Liver (tissue), 9 donors: ENCODE results near the gene MTIF3. TPM values are rescaled to one million over a fixed set of nuclear protein-coding genes. Genes with fewer than 3 reads are reported as not detected.
A peak's percentile ranks its signal among the peaks of the same experiment; 100 is the strongest.

Experiments used
- DNase-seq: peaks from one replicate; pipeline ENCODE4 v3.0.0-alpha.2; 2017; ENCODE audit warnings: low spot score
- H3K27ac ChIP-seq, 2 donors: one replicate each; pipeline ENCODE4 v1.7.0; 2013; ENCODE audit warnings: inconsistent platforms in 2 of 2, low read length in 2 of 2, control low read depth in 1 of 2, low read depth in 1 of 2, mild to moderate bottlenecking in 1 of 2
- H3K27me3 ChIP-seq, 4 donors: one replicate each; pipeline versions ENCODE4 v1.6.1 to v1.7.0; 2013; ENCODE audit warnings: low read length in 3 of 4, inconsistent platforms in 1 of 4, mild to moderate bottlenecking in 1 of 4, moderate library complexity in 1 of 4; ENCODE audit not compliant: control insufficient read depth in 4 of 4, insufficient read depth in 4 of 4
- H3K36me3 ChIP-seq, 4 donors: one replicate each; pipeline versions ENCODE4 v1.6.1 to v1.7.0; 2013; ENCODE audit warnings: low read length in 3 of 4, mild to moderate bottlenecking in 3 of 4, low read depth in 1 of 4, moderate library complexity in 1 of 4; ENCODE audit not compliant: control insufficient read depth in 4 of 4, insufficient read depth in 3 of 4
- H3K4me1 ChIP-seq, 4 donors: one replicate each; pipeline versions ENCODE4 v1.6.1 to v1.7.0; 2013; ENCODE audit warnings: low read length in 3 of 4, mild to moderate bottlenecking in 3 of 4, moderate library complexity in 1 of 4; ENCODE audit not compliant: control insufficient read depth in 4 of 4, insufficient read depth in 4 of 4
- H3K4me3 ChIP-seq, 3 donors: one replicate each; pipeline versions ENCODE4 v1.6.1 to v1.7.0; 2013; ENCODE audit warnings: low read length in 3 of 3, control low read depth in 1 of 3, low read depth in 1 of 3, mild to moderate bottlenecking in 1 of 3
- H3K9ac ChIP-seq, 2 donors: one replicate each; pipeline ENCODE4 v1.7.0; 2013; ENCODE audit warnings: low read length in 2 of 2, mild to moderate bottlenecking in 2 of 2, moderate library complexity in 2 of 2, control low read depth in 1 of 2, low read depth in 1 of 2
- H3K9me3 ChIP-seq, 4 donors: one replicate each; pipeline versions ENCODE4 v1.6.1 to v1.7.0; 2013; ENCODE audit warnings: low read length in 3 of 4; ENCODE audit not compliant: control insufficient read depth in 4 of 4
- ATF3 ChIP-seq: IDR thresholded peaks from 2 replicates; pipeline ENCODE4 v1.6.1; 2016; ENCODE audit warnings: antibody characterized with exemption
- CTCF ChIP-seq: fragments of 150-350 bp; IDR thresholded peaks from 2 replicates; pipeline ENCODE4 v1.5.1; 2017; ENCODE audit warnings: improper control_type of control experiment, low read depth, low read length; ENCODE audit not compliant: missing input control
- EGR1 ChIP-seq, 2 donors: IDR thresholded peaks; 2 replicates each; pipeline ENCODE4 v1.6.1; 2016 to 2018; ENCODE audit warnings: antibody characterized with exemption in 2 of 2, low read depth in 2 of 2
- FOXA1 ChIP-seq: IDR thresholded peaks from 2 replicates; pipeline ENCODE4 v1.6.1; 2016; ENCODE audit warnings: antibody characterized with exemption
- FOXA2 ChIP-seq: IDR thresholded peaks from 2 replicates; pipeline ENCODE4 v1.6.1; 2016; ENCODE audit warnings: antibody characterized with exemption
- GABPA ChIP-seq, 2 donors: IDR thresholded peaks in 1 of 2; conservative IDR thresholded peaks in 1 of 2; 2 replicates each; pipeline ENCODE4 v1.6.1; 2016; ENCODE audit warnings: antibody characterized with exemption in 2 of 2, mild to moderate bottlenecking in 1 of 2, moderate library complexity in 1 of 2
- HNF4A ChIP-seq, 2 donors: conservative IDR thresholded peaks; 2 replicates each; pipeline ENCODE4 v1.6.1; 2016; ENCODE audit warnings: antibody characterized with exemption in 2 of 2, mild to moderate bottlenecking in 2 of 2
- HNF4G ChIP-seq: IDR thresholded peaks from 2 replicates; pipeline ENCODE4 v1.6.1; 2016; ENCODE audit warnings: antibody characterized with exemption
- JUND ChIP-seq, 2 donors: IDR thresholded peaks; 2 replicates each; pipeline ENCODE4 v1.6.1; 2016; ENCODE audit warnings: antibody characterized with exemption in 2 of 2
- MAX ChIP-seq: IDR thresholded peaks from 2 replicates; pipeline ENCODE4 v1.6.1; 2016; ENCODE audit warnings: antibody characterized with exemption
- NR2F2 ChIP-seq: IDR thresholded peaks from 2 replicates; pipeline ENCODE4 v1.6.1; 2016; ENCODE audit warnings: antibody characterized with exemption
- RAD21 ChIP-seq, 2 donors: IDR thresholded peaks; 2 replicates each; pipeline ENCODE4 v1.6.1; 2016; ENCODE audit warnings: antibody characterized with exemption in 2 of 2, mild to moderate bottlenecking in 2 of 2
- REST ChIP-seq: IDR thresholded peaks from 2 replicates; pipeline ENCODE4 v1.6.1; 2016; ENCODE audit warnings: antibody characterized with exemption, mild to moderate bottlenecking
- RXRA ChIP-seq, 2 donors: IDR thresholded peaks; 2 replicates each; pipeline ENCODE4 v1.6.1; 2017 to 2018; ENCODE audit warnings: antibody characterized with exemption in 2 of 2, mild to moderate bottlenecking in 1 of 2
- SP1 ChIP-seq: IDR thresholded peaks from 2 replicates; pipeline ENCODE4 v1.6.1; 2018; ENCODE audit warnings: antibody characterized with exemption, mild to moderate bottlenecking
- TAF1 ChIP-seq: conservative IDR thresholded peaks from 2 replicates; pipeline ENCODE4 v1.6.1; 2016; ENCODE audit warnings: antibody characterized with exemption, mild to moderate bottlenecking
- YY1 ChIP-seq: IDR thresholded peaks from 2 replicates; pipeline ENCODE4 v1.6.1; 2016; ENCODE audit warnings: antibody characterized with exemption, mild to moderate bottlenecking
- ZBTB33 ChIP-seq: IDR thresholded peaks from 2 replicates; pipeline ENCODE4 v1.6.1; 2016; ENCODE audit warnings: antibody characterized with exemption
- WGBS: extraction: QIAGEN DNeasy Blood & Tissue Kit; methylation state at CpG from one replicate; pipeline ENCODE4 v1.1.7; 2013; 5-methylcytosine and 5-hydroxymethylcytosine counted together
- polyA plus RNA-seq, 2 donors: library from polyadenylated mRNA; stranded (reverse) in 1 of 2; unstranded in 1 of 2; fragments of 200-250 nt in 1 of 2; fragments of >200 nt in 1 of 2; fragmentation: Nextera tagmentation in 1 of 2; extraction: Ambion mirVana in 1 of 2; gene quantifications; one replicate each; pipeline versions ENCODE4 v1.2.1 to v1.2.3, GENCODE V29; 2013 to 2015
- total RNA-seq, 2 donors: library from RNA; depleted of rRNA; stranded (reverse); fragments of >200 nt; gene quantifications; one replicate each; pipeline ENCODE4 v1.2.3, GENCODE V29; 2014
- donor health status: healthy.
- donor health status: healthy.
- donor health status: healthy.
- donor health status: healthy.
- donor health status: healthy.

MTIF3 gene
- total and polyA plus RNA-seq, 4 donors = 28.0 to 62.1 (median 32.8) TPM

GRCh38 chr13:27425158-27425917, 25.0 kb downstream of the MTIF3 start:
- WGBS = 25% methylated on average over 13 of the region's 13 CpGs
- Histone ChIP-seq H3K27me3 (no peaks in the 10 kb centered on the region), H3K4me3 (peak overlapping the region; percentile 59 to 89 (median 77)), H3K9me3 (no peaks in the 10 kb centered on the region), H3K36me3 (peaks cover 0 to 22% (median 16%) of the 10 kb centered on the region in 4 donors), H3K27ac (peak overlapping the region; percentile 94 to 95), H3K4me1 (peaks cover 2 to 29% (median 21%) of the 10 kb centered on the region in 4 donors), H3K9ac (peak overlapping the region; percentile 32 to 79)
- DNase-seq = no peak
- peak in 1 of 2 donors; percentile 13 for TF ChIP-seq EGR1 (IDR thresholded peaks at IDR 0.05; ENCODE audit: low read depth in 2 of 2)
- no peak for TF ChIP-seq TAF1

- Histone ChIP-seq H3K27me3 (no peaks in the 10 kb centered on the region), H3K9ac (peak within 1 kb of the TSS; percentile 76 to 79), H3K27ac (peak within 1 kb of the TSS; percentile 94 to 95), H3K36me3 (peaks cover 0 to 14% (median 9%) of the 10 kb centered on the region in 4 donors), H3K4me1 (peaks cover 2 to 29% (median 21%) of the 10 kb centered on the region in 4 donors), H3K9me3 (no peaks in the 10 kb centered on the region), H3K4me3 (peak within 1 kb of the TSS; percentile 59 to 89 (median 84))
- TF ChIP-seq REST = no peak
- no peak for TF ChIP-seq HNF4G
- TF ChIP-seq FOXA1 = no peak
- no peak for TF ChIP-seq HNF4A (conservative IDR thresholded peaks at IDR 0.05)
- TF ChIP-seq MAX = peak; percentile 38
- TF ChIP-seq SP1 = peak; percentile 42
- TF ChIP-seq NR2F2 = no peak
- TF ChIP-seq RXRA (IDR thresholded peaks at IDR 0.05) = peak; percentile 20
- TF ChIP-seq YY1 = peak; percentile 35
- TF ChIP-seq ZBTB33 = no peak
- TF ChIP-seq FOXA2 = no peak
- no peak for TF ChIP-seq CTCF
- peak in 1 of 2 donors; percentile 39 for TF ChIP-seq GABPA (IDR thresholded peaks at IDR 0.05 in 1 of 2, conservative IDR thresholded peaks at IDR 0.05 in 1 of 2)
- TF ChIP-seq TAF1 = no peak
- peak in 1 of 2 donors; percentile 33 for TF ChIP-seq RAD21 (IDR thresholded peaks at IDR 0.05)
- TF ChIP-seq JUND (IDR thresholded peaks at IDR 0.05) = no peak
- TF ChIP-seq ATF3 = no peak
- TF ChIP-seq EGR1 (IDR thresholded peaks at IDR 0.05; ENCODE audit: low read depth in 2 of 2) = no peak
- DNase-seq = peak; percentile 89
- WGBS = 1% methylated on average over 85 of the region's 85 CpGs
Observed at GRCh38 chr13:27424246-27425157, 25.9 kb downstream of the MTIF3 start, which contains the start of gene GTF3A. Gene GTF3A (plus strand): TSS chr13:27424619.
